Small intestine (tissue), 7 donors: Measurements from ENCODE around the gene P3H2. TPM values are rescaled to one million over a fixed set of nuclear protein-coding genes. Genes with fewer than 3 reads are reported as not detected.
"Not testable (repeated sequence)": the region's sequence is repeated elsewhere in the genome, so short reads cannot be mapped to it uniquely, and the experiment has no call there.

Experiments
- DNase-seq, 2 donors: peaks; one replicate each; pipeline versions ENCODE4 v3.0.0 to v3.0.0-alpha.2; 2013
- FAIRE-seq: peaks from 2 replicates; lab custom pipeline; 2012; peaks lifted over from hg19 to GRCh38; lab: Jason Lieb, UNC
- H3K27ac ChIP-seq, 3 donors: one replicate each; pipeline ENCODE4 v1.5.1; 2013; ENCODE audit warnings: low read length in 2 of 3, mild to moderate bottlenecking in 2 of 3, control low read depth in 1 of 3, inconsistent platforms in 1 of 3, low read depth in 1 of 3, moderate library complexity in 1 of 3
- H3K27me3 ChIP-seq, 3 donors: one replicate each; pipeline ENCODE4 v1.6.1; 2013; ENCODE audit warnings: low read length in 3 of 3, inconsistent platforms in 1 of 3; ENCODE audit not compliant: control insufficient read depth in 3 of 3, insufficient read depth in 3 of 3
- H3K36me3 ChIP-seq, 3 donors: one replicate each; pipeline ENCODE4 v1.6.1; 2013; ENCODE audit warnings: low read length in 3 of 3, inconsistent platforms in 1 of 3, low read depth in 1 of 3, mild to moderate bottlenecking in 1 of 3, moderate library complexity in 1 of 3; ENCODE audit not compliant: control insufficient read depth in 3 of 3, insufficient read depth in 2 of 3
- H3K4me1 ChIP-seq, 3 donors: one replicate each; pipeline ENCODE4 v1.6.1; 2013; ENCODE audit warnings: low read length in 2 of 3, inconsistent platforms in 1 of 3, low read depth in 1 of 3, mild to moderate bottlenecking in 1 of 3, moderate library complexity in 1 of 3; ENCODE audit not compliant: control insufficient read depth in 3 of 3, insufficient read depth in 2 of 3
- H3K4me3 ChIP-seq, 3 donors: one replicate each; pipeline ENCODE4 v1.5.1; 2013; ENCODE audit warnings: low read length in 3 of 3, control low read depth in 1 of 3, inconsistent platforms in 1 of 3, low read depth in 1 of 3, mild to moderate bottlenecking in 1 of 3, moderate library complexity in 1 of 3
- H3K9me3 ChIP-seq, 2 donors: one replicate each; pipeline ENCODE4 v1.6.1; 2013; ENCODE audit warnings: low read depth in 1 of 2, low read length in 1 of 2; ENCODE audit not compliant: control insufficient read depth in 2 of 2, insufficient read depth in 1 of 2
- WGBS, 3 donors: extraction: QIAGEN DNeasy Blood & Tissue Kit; methylation state at CpG; one replicate each; pipeline ENCODE4 v1.1.7; 2013; 5-methylcytosine and 5-hydroxymethylcytosine counted together
- polyA plus RNA-seq, 4 donors: library from polyadenylated mRNA; stranded (reverse) in 3 of 4; unstranded in 1 of 4; fragments of 200-250 nt in 3 of 4; fragments of 120-200 nt in 1 of 4; gene quantifications; one replicate each; pipeline versions ENCODE4 v1.2.1 to v1.2.3, GENCODE V29; 2013
- donor health status: healthy with polysubstance abuse.
- donor health status: control.
- donor health status: control.
- donor health status: Bipolar disorder and iron deficiency.
- donor health status: healthy.

The P3H2 gene
- polyA plus RNA-seq, 4 donors, result 0.22 to 2.0 (median 0.96) TPM

GRCh38 chr3:190092250-190092649, 28.4 kb downstream of the P3H2 start:
- H3K27ac ChIP-seq, result no peak overlapping the region
- no peak for FAIRE-seq
- no peaks in the 10 kb centered on the region for H3K4me1 ChIP-seq
- 43 to 72% (median 71%) methylated on average over 2 of the region's 2 CpGs for WGBS, 3 donors
- H3K4me3 ChIP-seq, result no peak overlapping the region
- no peaks in the 10 kb centered on the region for H3K36me3 ChIP-seq
- H3K9me3 ChIP-seq, result no peaks in the 10 kb centered on the region
- H3K27me3 ChIP-seq, result no peaks in the 10 kb centered on the region
- DNase-seq, result no peak

- FAIRE-seq, result no peak
- Histone ChIP-seq H3K27ac (no peak overlapping the region), H3K4me1 (no peaks in the 10 kb centered on the region), H3K27me3 (no peaks in the 10 kb centered on the region), H3K9me3 (no peaks in the 10 kb centered on the region), H3K4me3 (no peak overlapping the region), H3K36me3 (no peaks in the 10 kb centered on the region)
- 55 to 80% (median 58%) methylated on average over 4 of the region's 4 CpGs for WGBS, 3 donors
- no peak for DNase-seq
Measured at GRCh38 chr3:190089711-190090110, 31.0 kb downstream of the P3H2 start.

- no peak for FAIRE-seq
- Histone ChIP-seq H3K36me3 (no peaks in the 10 kb centered on the region), H3K27ac (no peak overlapping the region), H3K27me3 (no peaks in the 10 kb centered on the region), H3K9me3 (no peaks in the 10 kb centered on the region), H3K4me3 (no peak overlapping the region), H3K4me1 (no peaks in the 10 kb centered on the region)
- DNase-seq, result no peak
- WGBS, 3 donors, result 86 to 91% (median 89%) methylated on average over 9 of the region's 9 CpGs
Measured at GRCh38 chr3:190088890-190089289, 31.8 kb downstream of the P3H2 start.

- no peak for FAIRE-seq
- no peaks in the 10 kb centered on the region for H3K4me1 ChIP-seq
- H3K27ac ChIP-seq, result no peak overlapping the region
- H3K27me3 ChIP-seq, result no peaks in the 10 kb centered on the region
- no peak for DNase-seq
- no peaks in the 10 kb centered on the region for H3K36me3 ChIP-seq
- no peaks in the 10 kb centered on the region for H3K9me3 ChIP-seq
- no peak overlapping the region for H3K4me3 ChIP-seq
- WGBS, 3 donors, result 56 to 74% (median 58%) methylated on average over 2 of the region's 2 CpGs
Measured at GRCh38 chr3:190086191-190086590, 34.5 kb downstream of the P3H2 start.

GRCh38 chr3:190084983-190085382, 35.7 kb downstream of the P3H2 start:
- WGBS, 3 donors, result 64 to 90% (median 89%) methylated on average over 3 of the region's 3 CpGs
- Histone ChIP-seq H3K36me3 (no peaks in the 10 kb centered on the region), H3K27me3 (no peaks in the 10 kb centered on the region), H3K4me1 (no peaks in the 10 kb centered on the region), H3K27ac (no peak overlapping the region), H3K9me3 (no peaks in the 10 kb centered on the region), H3K4me3 (no peak overlapping the region)
- DNase-seq (no peak), FAIRE-seq (no peak)

- Histone ChIP-seq H3K4me3 (no peak overlapping the region), H3K9me3 (no peaks in the 10 kb centered on the region), H3K36me3 (no peaks in the 10 kb centered on the region), H3K4me1 (no peaks in the 10 kb centered on the region), H3K27ac (no peak overlapping the region), H3K27me3 (no peaks in the 10 kb centered on the region)
- DNase-seq (no peak), FAIRE-seq (no peak)
- WGBS, 3 donors, result 65 to 74% (median 71%) methylated on average over 3 of the region's 3 CpGs
Measured at GRCh38 chr3:190083635-190084034, 37.1 kb downstream of the P3H2 start.

- H3K27ac ChIP-seq, result no peak overlapping the region
- H3K9me3 ChIP-seq, result no peaks in the 10 kb centered on the region
- no peak overlapping the region for H3K4me3 ChIP-seq
- FAIRE-seq (no peak), DNase-seq (no peak)
- H3K4me1 ChIP-seq, result no peaks in the 10 kb centered on the region
- H3K27me3 ChIP-seq, result no peaks in the 10 kb centered on the region
- no peaks in the 10 kb centered on the region for H3K36me3 ChIP-seq
- 80 to 90% (median 88%) methylated on average over 2 of the region's 2 CpGs for WGBS, 3 donors
Measured at GRCh38 chr3:190081389-190081788, 39.3 kb downstream of the P3H2 start.

GRCh38 chr3:190079173-190079572, 41.5 kb downstream of the P3H2 start:
- not testable (repeated sequence) for H3K36me3 ChIP-seq, FAIRE-seq, H3K9me3 ChIP-seq, H3K4me1 ChIP-seq, H3K27me3 ChIP-seq, DNase-seq, H3K27ac ChIP-seq, H3K4me3 ChIP-seq
- WGBS, 3 donors, result 94 to 99% (median 97%) methylated on average over 2 of the region's 2 CpGs

- no peak for FAIRE-seq
- Histone ChIP-seq H3K27me3 (no peaks in the 10 kb centered on the region), H3K4me1 (no peaks in the 10 kb centered on the region), H3K36me3 (no peaks in the 10 kb centered on the region), H3K9me3 (no peaks in the 10 kb centered on the region), H3K4me3 (no peak overlapping the region), H3K27ac (no peak overlapping the region)
- WGBS, 3 donors, result 68 to 96% (median 90%) methylated on average over 1 of the region's 1 CpG
- DNase-seq, result no peak
Measured at GRCh38 chr3:190077395-190078045, 43.2 kb downstream of the P3H2 start.
